Stomach (tissue), 4 donors: Measurements from ENCODE around the gene INAVA.

ENCODE experiments used
- POLR2A ChIP-seq, 4 donors: fragments of 450-650 bp; IDR thresholded peaks; one replicate each; pipeline ENCODE4 v1.6.1; 2016; ENCODE audit warnings: antibody characterized with exemption in 4 of 4, control low read depth in 2 of 4, mild to moderate bottlenecking in 1 of 4, moderate library complexity in 1 of 4
- TF ChIP-seq, protein P1 (sequence below), 7 experiments: fragments of 450-650 bp in 4 of 7; fragments of 200-600 bp in 3 of 7; sonication (generic) in 3 of 7; IDR thresholded peaks; one replicate each; pipeline ENCODE4 v1.5.1; 2016 to 2019; ENCODE audit warnings: antibody characterized with exemption in 7 of 7, control low read depth in 2 of 7, mild to moderate bottlenecking in 1 of 7

DNA sequence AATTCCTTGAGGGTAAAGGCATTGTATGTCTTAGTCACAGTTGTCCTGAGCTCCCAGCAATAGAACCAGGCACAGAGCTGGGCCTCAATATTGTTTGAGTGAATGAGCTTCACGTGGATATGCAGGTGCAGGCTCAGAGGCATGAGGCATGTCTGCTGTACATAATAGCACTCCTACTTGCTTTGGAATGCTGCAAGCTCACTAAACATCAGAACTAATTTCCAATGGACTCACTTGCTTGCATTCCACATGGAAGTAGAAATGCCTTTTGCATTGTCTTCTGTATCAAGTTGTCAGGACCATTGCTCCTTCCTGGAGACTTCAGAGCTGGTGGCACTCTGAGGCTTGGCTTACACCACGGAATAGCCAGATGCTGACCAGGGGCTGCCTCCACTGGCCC, 37.1 kb downstream of the INAVA start:
- TF ChIP-seq, protein P1, sequence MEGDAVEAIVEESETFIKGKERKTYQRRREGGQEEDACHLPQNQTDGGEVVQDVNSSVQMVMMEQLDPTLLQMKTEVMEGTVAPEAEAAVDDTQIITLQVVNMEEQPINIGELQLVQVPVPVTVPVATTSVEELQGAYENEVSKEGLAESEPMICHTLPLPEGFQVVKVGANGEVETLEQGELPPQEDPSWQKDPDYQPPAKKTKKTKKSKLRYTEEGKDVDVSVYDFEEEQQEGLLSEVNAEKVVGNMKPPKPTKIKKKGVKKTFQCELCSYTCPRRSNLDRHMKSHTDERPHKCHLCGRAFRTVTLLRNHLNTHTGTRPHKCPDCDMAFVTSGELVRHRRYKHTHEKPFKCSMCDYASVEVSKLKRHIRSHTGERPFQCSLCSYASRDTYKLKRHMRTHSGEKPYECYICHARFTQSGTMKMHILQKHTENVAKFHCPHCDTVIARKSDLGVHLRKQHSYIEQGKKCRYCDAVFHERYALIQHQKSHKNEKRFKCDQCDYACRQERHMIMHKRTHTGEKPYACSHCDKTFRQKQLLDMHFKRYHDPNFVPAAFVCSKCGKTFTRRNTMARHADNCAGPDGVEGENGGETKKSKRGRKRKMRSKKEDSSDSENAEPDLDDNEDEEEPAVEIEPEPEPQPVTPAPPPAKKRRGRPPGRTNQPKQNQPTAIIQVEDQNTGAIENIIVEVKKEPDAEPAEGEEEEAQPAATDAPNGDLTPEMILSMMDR (IDR thresholded peaks at IDR 0.05): no peak
- no peak for TF ChIP-seq POLR2A (IDR thresholded peaks at IDR 0.05)
